Uterus (tissue), 4 donors: ENCODE data around the gene ANKRD12. TPM values are rescaled to one million over a fixed set of nuclear protein-coding genes. Genes with fewer than 3 reads are reported as not detected.

Experiments used
- DNase-seq, 2 donors: peaks; one replicate each; pipeline ENCODE4 v3.0.0-alpha.2; 2019 to 2020
- H3K27ac ChIP-seq, 2 donors: fragments of 200-600 bp; sonication (generic); 1 replicate in 1 of 2; 2 replicates in 1 of 2; pipeline ENCODE4 v1.5.1; 2016 to 2018
- H3K27me3 ChIP-seq, 2 donors: fragments of 200-600 bp; sonication (generic); one replicate each; pipeline ENCODE4 v1.5.1; 2018 to 2019; ENCODE audit warnings: control low read depth in 1 of 2
- H3K36me3 ChIP-seq, 2 donors: fragments of 200-600 bp; sonication (generic); one replicate each; pipeline ENCODE4 v1.5.1; 2019; ENCODE audit warnings: control low read depth in 1 of 2
- H3K4me1 ChIP-seq, 2 donors: fragments of 200-600 bp; sonication (generic); one replicate each; pipeline ENCODE4 v1.5.1; 2018 to 2019; ENCODE audit warnings: control low read depth in 1 of 2
- H3K4me3 ChIP-seq, 2 donors: fragments of 200-600 bp; sonication (generic); 1 replicate in 1 of 2; 2 replicates in 1 of 2; pipeline ENCODE4 v1.5.1; 2018 to 2019; ENCODE audit warnings: mild to moderate bottlenecking in 1 of 2
- H3K9me3 ChIP-seq, 2 donors: fragments of 200-600 bp; sonication (generic); one replicate each; pipeline ENCODE4 v1.5.1; 2019; ENCODE audit warnings: control low read depth in 1 of 2
- POLR2A ChIP-seq, 2 donors: fragments of 450-650 bp; IDR thresholded peaks; one replicate each; pipeline ENCODE4 v1.6.1; 2016; ENCODE audit warnings: antibody characterized with exemption in 2 of 2, mild to moderate bottlenecking in 1 of 2, moderate library complexity in 1 of 2
- intact Hi-C: fragments of 100-400 bp; cut with DNase I; formaldehyde crosslinking; loops from one replicate; pipeline ENCODE4 v1.15.1; 2023; ENCODE audit warnings: low total_unique reads
- small RNA-seq: library from RNA; depleted of rRNA; stranded (forward); fragments of <200 nt; gene quantifications from one replicate; pipeline ENCODE3, GENCODE V24; 2016
- total RNA-seq, 4 donors: library from RNA; depleted of rRNA in 3 of 4; stranded (reverse); fragments of >200 nt in 3 of 4; gene quantifications; one replicate each; pipeline versions ENCODE4 v1.1.0 to v1.2.4, GENCODE V29; 2014 to 2023
- TF ChIP-seq, protein P1 (sequence below), 4 experiments: fragments of 200-600 bp in 2 of 4; fragments of 450-650 bp in 2 of 4; sonication (generic) in 2 of 4; IDR thresholded peaks; one replicate each; pipeline ENCODE4 v1.5.1; 2016 to 2019; ENCODE audit warnings: antibody characterized with exemption in 4 of 4, mild to moderate bottlenecking in 2 of 4, moderate library complexity in 1 of 4
- donor health status: DM: yes; HTN: yes; CAD: no.

ANKRD12 gene
- total RNA-seq, 4 donors from 2014 or later = 29.1 to 122 (median 43.6) TPM

DNA sequence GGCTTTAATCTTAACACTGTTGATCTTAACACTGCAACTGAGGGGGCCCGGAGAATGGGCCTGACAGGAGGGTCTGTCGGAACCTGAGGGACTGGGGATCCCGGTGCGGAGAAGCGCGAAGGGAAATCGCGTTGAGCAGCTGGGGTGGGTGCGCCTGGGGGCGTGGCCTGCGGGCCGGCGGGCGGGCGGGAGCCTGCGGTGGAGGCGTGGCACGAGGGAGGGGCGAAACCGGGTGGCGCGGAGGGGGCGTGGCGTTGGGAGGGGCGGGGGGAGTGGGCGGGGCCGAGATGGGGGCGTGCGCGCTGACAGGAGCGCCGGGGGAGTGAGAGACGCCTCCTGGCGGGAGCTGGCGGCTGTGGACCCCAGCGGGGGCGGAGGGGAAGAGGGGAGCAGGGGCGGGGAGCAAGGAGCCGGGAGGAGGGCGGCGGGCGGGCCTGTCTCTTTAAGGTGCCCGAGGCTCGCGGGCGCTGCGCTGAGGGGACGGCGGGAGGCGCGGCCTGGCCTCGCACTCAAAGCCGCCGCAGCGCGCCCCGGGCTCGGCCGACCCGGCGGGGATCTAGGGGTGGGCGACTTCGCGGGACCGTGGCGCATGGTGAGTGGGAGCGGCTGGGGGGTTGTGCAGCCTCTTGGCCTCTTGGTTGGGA is 197.9 kb downstream of the ANKRD12 start, which contains the start of gene TWSG1:
TWSG1 (plus strand) TSS at position 445 of the 644 bp plus-strand sequence. CDS start 2,457 bp downstream, outside the sequence.
- no peaks in the 10 kb centered on the region for H3K4me1 ChIP-seq
- H3K36me3 ChIP-seq = no peaks in the 10 kb centered on the region
- intact Hi-C loops = no loop called here
- TF ChIP-seq POLR2A (IDR thresholded peaks at IDR 0.05) = peak; percentile 72 to 74
- TF ChIP-seq, protein P1, sequence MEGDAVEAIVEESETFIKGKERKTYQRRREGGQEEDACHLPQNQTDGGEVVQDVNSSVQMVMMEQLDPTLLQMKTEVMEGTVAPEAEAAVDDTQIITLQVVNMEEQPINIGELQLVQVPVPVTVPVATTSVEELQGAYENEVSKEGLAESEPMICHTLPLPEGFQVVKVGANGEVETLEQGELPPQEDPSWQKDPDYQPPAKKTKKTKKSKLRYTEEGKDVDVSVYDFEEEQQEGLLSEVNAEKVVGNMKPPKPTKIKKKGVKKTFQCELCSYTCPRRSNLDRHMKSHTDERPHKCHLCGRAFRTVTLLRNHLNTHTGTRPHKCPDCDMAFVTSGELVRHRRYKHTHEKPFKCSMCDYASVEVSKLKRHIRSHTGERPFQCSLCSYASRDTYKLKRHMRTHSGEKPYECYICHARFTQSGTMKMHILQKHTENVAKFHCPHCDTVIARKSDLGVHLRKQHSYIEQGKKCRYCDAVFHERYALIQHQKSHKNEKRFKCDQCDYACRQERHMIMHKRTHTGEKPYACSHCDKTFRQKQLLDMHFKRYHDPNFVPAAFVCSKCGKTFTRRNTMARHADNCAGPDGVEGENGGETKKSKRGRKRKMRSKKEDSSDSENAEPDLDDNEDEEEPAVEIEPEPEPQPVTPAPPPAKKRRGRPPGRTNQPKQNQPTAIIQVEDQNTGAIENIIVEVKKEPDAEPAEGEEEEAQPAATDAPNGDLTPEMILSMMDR (IDR thresholded peaks at IDR 0.05) = peak in 3 of 4 experiments; percentile 16 to 60 (median 33)
- H3K9me3 ChIP-seq = no peaks in the 10 kb centered on the region
- DNase-seq = peak; percentile 95
- peak within 1 kb of the TSS; percentile 87 to 91 for H3K27ac ChIP-seq
- peak within 1 kb of the TSS; percentile 45 to 81 for H3K4me3 ChIP-seq
- H3K27me3 ChIP-seq = no peaks in the 10 kb centered on the region

DNA sequence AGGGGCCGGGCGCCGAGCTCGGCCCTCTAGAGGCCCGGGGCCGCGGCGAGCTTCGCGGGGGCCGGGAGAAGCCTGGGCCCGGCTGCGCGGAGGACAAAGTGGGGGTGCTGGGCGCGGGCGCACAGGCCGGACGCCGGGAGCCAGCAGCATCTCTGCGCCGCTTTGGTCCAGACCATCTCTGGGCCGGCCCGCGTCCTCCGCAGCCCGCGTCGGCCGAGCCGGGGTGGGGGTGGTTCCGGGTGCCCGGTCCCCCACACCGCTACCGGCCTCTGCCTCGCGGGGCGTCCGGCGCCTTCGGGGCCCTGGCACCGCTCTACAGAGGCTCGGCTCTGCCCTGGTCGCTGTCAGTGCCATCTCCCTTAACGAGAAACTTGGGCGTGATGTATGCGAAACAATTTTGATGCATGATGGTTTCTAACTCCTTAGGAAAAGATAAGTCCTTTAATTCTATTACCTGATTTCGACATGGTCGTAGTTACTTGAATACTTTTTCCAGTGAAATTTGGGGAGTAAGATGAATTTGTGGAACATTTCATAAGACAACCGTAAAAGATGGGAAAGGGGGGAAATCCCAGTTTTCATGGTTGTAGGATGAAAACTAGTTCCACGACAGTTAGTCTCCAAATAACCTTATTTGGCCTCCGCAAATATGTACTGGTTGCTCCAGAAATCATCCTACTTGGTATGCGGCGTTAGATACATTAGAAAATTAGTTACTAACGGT is 198.6 kb downstream of the ANKRD12 start:
- peak overlapping the region; percentile 42 to 81 for H3K4me3 ChIP-seq
- TF ChIP-seq, protein P1 (IDR thresholded peaks at IDR 0.05) = peak in 2 of 4 experiments; percentile 7 to 18
- no peak for TF ChIP-seq POLR2A (IDR thresholded peaks at IDR 0.05)
- no peaks in the 10 kb centered on the region for H3K36me3 ChIP-seq
- DNase-seq = no peak
- no peaks in the 10 kb centered on the region for H3K9me3 ChIP-seq
- no peaks in the 10 kb centered on the region for H3K27me3 ChIP-seq
- H3K4me1 ChIP-seq = no peaks in the 10 kb centered on the region
- peak overlapping the region; percentile 87 to 91 for H3K27ac ChIP-seq
- intact Hi-C loops = no loop called here

Small RNAs within 50 kb of the gene (small RNA-seq; reads per million reads assigned to genes)
- gene RF00019 = not detected

Other genes starting within 250 kb of the ANKRD12 start
- gene NDUFV2, start 34.1 kb upstream of the ANKRD12 start, total RNA-seq = 10 to 100 TPM; 54.8 to 99.8 (median 95.8) TPM
- 100 to 1,000 TPM in 1 of 4 donors, 10 to 100 TPM in 3; 47.6 to 198 (median 61.0) TPM for gene TWSG1, start 198.0 kb downstream of the ANKRD12 start, total RNA-seq